Measurements from ENCODE around the gene GOLIM4. TPM values are rescaled to one million over a fixed set of nuclear protein-coding genes. Genes with fewer than 3 reads are reported as not detected.

The GOLIM4 gene
- total RNA-seq, 1 experiment from 2014 or later: 35.4 TPM

DNA sequence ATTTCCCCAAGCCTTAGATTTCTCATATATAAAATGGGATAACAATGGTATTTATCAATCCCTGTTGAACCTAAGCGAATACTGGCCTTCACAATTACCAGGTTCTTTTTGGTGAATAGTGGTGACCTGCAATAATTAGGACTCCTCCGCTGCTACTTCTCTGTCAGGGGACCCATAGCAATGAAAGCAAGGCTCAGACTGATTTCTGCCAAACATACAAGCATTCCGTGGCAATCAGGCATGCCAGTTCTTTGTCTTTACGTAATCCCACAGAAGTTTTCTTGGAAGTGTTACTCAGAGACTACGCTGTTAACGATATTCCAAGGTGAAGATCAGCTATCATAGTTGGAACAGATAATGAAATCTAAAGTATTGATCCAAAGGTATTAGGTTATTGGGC, 105.7 kb downstream of the GOLIM4 start:
- ChIA-PET CTCF (no interaction called here), POLR2A (no interaction called here)
- no peak overlapping the region for H3K4me3 ChIP-seq (ENCODE audit: low read depth in 2 of 2, low read length in 2 of 2)
- no peak for DNase-seq (ENCODE audit: low read depth, low spot score)
- TF ChIP-seq, protein P1, sequence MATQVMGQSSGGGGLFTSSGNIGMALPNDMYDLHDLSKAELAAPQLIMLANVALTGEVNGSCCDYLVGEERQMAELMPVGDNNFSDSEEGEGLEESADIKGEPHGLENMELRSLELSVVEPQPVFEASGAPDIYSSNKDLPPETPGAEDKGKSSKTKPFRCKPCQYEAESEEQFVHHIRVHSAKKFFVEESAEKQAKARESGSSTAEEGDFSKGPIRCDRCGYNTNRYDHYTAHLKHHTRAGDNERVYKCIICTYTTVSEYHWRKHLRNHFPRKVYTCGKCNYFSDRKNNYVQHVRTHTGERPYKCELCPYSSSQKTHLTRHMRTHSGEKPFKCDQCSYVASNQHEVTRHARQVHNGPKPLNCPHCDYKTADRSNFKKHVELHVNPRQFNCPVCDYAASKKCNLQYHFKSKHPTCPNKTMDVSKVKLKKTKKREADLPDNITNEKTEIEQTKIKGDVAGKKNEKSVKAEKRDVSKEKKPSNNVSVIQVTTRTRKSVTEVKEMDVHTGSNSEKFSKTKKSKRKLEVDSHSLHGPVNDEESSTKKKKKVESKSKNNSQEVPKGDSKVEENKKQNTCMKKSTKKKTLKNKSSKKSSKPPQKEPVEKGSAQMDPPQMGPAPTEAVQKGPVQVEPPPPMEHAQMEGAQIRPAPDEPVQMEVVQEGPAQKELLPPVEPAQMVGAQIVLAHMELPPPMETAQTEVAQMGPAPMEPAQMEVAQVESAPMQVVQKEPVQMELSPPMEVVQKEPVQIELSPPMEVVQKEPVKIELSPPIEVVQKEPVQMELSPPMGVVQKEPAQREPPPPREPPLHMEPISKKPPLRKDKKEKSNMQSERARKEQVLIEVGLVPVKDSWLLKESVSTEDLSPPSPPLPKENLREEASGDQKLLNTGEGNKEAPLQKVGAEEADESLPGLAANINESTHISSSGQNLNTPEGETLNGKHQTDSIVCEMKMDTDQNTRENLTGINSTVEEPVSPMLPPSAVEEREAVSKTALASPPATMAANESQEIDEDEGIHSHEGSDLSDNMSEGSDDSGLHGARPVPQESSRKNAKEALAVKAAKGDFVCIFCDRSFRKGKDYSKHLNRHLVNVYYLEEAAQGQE (IDR thresholded peaks at IDR 0.05; ENCODE audit: insufficient read depth in 1 of 2, low read depth in 2 of 2, low read length in 1 of 2): no peak
- no peak for TF ChIP-seq POLR2AphosphoS5 (IDR thresholded peaks at IDR 0.05; ENCODE audit: low read depth, low read length)
- no peak for TF ChIP-seq SIN3A (IDR thresholded peaks at IDR 0.05; ENCODE audit: borderline replicate concordance, insufficient read depth, low read depth, low read length)
- no peak for TF ChIP-seq TCF7L2 (IDR thresholded peaks at IDR 0.05; ENCODE audit: low read depth, low read length)
- TF ChIP-seq, protein P2, sequence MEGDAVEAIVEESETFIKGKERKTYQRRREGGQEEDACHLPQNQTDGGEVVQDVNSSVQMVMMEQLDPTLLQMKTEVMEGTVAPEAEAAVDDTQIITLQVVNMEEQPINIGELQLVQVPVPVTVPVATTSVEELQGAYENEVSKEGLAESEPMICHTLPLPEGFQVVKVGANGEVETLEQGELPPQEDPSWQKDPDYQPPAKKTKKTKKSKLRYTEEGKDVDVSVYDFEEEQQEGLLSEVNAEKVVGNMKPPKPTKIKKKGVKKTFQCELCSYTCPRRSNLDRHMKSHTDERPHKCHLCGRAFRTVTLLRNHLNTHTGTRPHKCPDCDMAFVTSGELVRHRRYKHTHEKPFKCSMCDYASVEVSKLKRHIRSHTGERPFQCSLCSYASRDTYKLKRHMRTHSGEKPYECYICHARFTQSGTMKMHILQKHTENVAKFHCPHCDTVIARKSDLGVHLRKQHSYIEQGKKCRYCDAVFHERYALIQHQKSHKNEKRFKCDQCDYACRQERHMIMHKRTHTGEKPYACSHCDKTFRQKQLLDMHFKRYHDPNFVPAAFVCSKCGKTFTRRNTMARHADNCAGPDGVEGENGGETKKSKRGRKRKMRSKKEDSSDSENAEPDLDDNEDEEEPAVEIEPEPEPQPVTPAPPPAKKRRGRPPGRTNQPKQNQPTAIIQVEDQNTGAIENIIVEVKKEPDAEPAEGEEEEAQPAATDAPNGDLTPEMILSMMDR (IDR thresholded peaks at IDR 0.05): no peak
- ATAC-seq: no peak
- H3K9me3 ChIP-seq (ENCODE audit: control insufficient read depth, insufficient read depth, low read depth, low read length): no peaks in the 10 kb centered on the region
- in situ Hi-C loops (cut with HindIII; ENCODE audit: low pct_unique_long_range_greater_than_20kb, low sequenced_read_pairs): no loop called here
- intact Hi-C loops (cut with micrococcal nuclease; ENCODE audit: unreplicated experiment): no loop called here
- H3K36me3 ChIP-seq (ENCODE audit: control insufficient read depth, insufficient read depth, low read length): no peaks in the 10 kb centered on the region
- H3K27me3 ChIP-seq (ENCODE audit: control insufficient read depth, insufficient read depth, low read length): no peaks in the 10 kb centered on the region
- no peaks in the 10 kb centered on the region for H3K4me1 ChIP-seq (ENCODE audit: control insufficient read depth, insufficient read depth, low read length)
- no peak overlapping the region for H3K27ac ChIP-seq (ENCODE audit: low read length)
- no TSS peak for BruUV-seq (replicated peaks)

DNA sequence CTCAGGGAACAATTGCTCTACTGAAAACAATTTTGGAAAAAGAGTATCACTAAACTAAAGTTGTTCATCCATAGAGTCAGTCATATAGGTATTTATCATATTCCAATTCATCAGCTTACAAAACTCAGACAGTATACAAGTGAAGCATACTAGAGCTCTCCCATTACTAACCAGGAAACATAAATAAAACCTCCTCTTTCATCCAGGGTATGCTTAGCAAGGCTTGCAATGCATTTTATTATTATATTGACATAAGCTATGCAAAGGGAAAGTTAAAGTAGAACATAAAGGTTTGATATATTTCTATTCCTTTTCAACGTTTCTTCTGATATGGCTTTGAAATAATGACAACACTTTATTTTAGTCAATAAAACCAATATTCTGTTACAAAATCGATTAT, 106.7 kb downstream of the GOLIM4 start:
- TF ChIP-seq TCF7L2 (IDR thresholded peaks at IDR 0.05; ENCODE audit: low read depth, low read length) (no peak), SIN3A (IDR thresholded peaks at IDR 0.05; ENCODE audit: borderline replicate concordance, insufficient read depth, low read depth, low read length) (no peak), POLR2AphosphoS5 (IDR thresholded peaks at IDR 0.05; ENCODE audit: low read depth, low read length) (no peak)
- TF ChIP-seq, protein P1 (IDR thresholded peaks at IDR 0.05; ENCODE audit: insufficient read depth in 1 of 2, low read depth in 2 of 2, low read length in 1 of 2): no peak
- TF ChIP-seq, protein P2 (IDR thresholded peaks at IDR 0.05): no peak
- no peaks in the 10 kb centered on the region for H3K9me3 ChIP-seq (ENCODE audit: control insufficient read depth, insufficient read depth, low read depth, low read length)
- no peaks in the 10 kb centered on the region for H3K36me3 ChIP-seq (ENCODE audit: control insufficient read depth, insufficient read depth, low read length)
- in situ Hi-C loops (cut with HindIII; ENCODE audit: low pct_unique_long_range_greater_than_20kb, low sequenced_read_pairs) (no loop called here), intact Hi-C loops (cut with micrococcal nuclease; ENCODE audit: unreplicated experiment) (no loop called here)
- H3K4me3 ChIP-seq (ENCODE audit: low read depth in 2 of 2, low read length in 2 of 2): no peak overlapping the region
- ATAC-seq (no peak), DNase-seq (ENCODE audit: low read depth, low spot score) (no peak)
- no peaks in the 10 kb centered on the region for H3K4me1 ChIP-seq (ENCODE audit: control insufficient read depth, insufficient read depth, low read length)
- no TSS peak for BruUV-seq (replicated peaks)
- ChIA-PET CTCF (no interaction called here), POLR2A (no interaction called here)
- H3K27ac ChIP-seq (ENCODE audit: low read length): no peak overlapping the region
- no peaks in the 10 kb centered on the region for H3K27me3 ChIP-seq (ENCODE audit: control insufficient read depth, insufficient read depth, low read length)

Data from Panc1 (cell line).